GM10847 (cell line): ENCODE measurements around the gene ICE1.

Experiments used
- POLR2A ChIP-seq: IDR thresholded peaks from 2 replicates; pipeline ENCODE4 v1.6.1; 2011; ENCODE audit not compliant: insufficient read length; ENCODE audit errors: extremely low read depth

Gene ICE1, protein sequence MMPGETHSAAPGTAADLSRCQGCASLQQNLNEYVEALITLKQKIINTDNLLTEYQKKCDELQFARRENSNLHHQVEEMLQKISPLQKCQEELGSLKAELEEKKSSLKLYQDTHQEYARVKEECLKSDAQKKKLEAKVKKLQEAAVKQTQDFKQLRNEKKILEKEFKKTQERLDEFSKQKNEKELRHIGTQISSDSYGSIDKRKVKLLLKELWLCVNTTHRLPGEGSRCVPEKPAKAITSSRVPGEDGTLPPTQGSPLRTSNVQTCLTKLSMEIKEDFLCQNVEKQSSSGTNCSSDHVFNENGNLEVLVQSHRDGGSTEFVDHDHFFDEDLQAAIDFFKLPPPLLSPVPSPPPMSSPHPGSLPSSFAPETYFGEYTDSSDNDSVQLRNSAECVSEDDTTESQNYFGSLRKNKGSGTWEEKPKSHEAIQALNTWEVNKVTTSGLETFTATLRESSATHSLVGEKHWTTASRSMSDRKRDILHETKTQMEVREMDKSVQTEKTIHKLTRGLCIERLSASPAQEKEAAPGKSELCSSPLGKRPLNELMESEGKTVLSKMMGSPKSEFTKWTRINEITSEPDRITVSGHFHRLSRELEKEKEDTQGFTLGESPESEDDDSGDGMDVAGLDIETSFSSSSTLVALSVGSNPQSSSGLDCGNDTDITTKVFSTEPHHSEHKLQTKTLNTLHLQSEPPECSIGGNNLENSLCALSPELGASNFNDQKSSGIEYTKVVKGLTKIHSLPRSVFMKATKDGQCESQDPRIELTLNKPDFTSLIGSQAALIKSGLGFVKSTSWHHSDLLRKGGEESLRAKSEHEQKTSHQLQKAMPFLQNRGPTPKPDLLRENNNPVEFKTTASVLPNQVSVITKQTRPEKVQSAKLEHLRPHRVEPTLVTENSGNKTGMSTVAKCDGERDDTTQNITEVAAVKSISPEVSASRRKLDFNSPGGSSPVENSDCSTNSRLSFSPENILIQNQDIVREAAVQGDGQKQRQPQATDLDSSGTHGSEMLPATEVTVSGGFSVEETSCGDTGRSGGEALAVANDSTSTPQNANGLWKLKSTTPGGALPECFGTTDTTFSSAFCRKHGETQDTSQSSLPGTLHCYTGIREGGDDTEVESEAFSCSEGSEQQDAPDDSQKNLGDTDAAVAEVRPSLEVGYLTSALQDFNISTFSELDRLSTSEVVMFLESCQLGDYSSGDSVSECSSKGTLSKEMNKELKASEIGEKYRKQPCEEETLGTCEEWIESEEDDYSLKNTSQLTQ (N-terminal part only)

GRCh38 chr5:5421961-5422818 is at the start of gene ICE1:
Gene ICE1 (plus strand): TSS chr5:5422677. CDS start chr5:5422916, 239 bp downstream.
- peak; percentile 82 for TF ChIP-seq POLR2A

- TF ChIP-seq POLR2A, result no peak
Measured at GRCh38 chr5:5372930-5373329, 49.5 kb upstream of the ICE1 start.

DNA sequence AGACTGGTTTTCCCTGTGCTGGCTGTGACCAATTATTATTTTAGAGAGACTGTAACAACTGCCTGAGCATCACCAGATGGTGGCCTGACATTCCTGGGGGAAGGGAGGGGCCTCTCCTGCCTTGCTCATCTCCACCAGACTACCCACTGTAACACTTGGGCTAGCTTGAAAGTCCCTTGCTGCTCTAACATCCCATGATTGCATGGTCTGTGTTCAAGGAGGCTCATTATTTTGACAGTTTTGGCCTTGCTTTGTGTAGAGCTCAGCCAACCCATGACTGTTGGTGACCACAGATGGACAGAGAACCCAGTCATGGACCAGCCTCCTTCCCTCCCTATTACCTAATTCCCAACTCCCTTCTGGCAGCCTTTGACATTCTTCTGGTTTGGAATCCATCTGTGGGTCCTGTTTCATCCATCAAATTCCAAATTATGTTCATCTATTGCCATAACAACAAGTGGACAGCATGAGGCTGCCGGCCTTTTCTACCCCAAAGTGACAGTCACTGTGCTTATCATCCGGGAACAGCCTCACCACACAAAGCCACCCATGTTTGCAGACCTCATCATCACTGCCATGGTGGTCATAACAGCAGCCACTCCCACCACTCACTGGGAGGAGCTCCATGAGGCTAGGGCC is 49.0 kb upstream of the ICE1 start:
- no peak for TF ChIP-seq POLR2A

DNA sequence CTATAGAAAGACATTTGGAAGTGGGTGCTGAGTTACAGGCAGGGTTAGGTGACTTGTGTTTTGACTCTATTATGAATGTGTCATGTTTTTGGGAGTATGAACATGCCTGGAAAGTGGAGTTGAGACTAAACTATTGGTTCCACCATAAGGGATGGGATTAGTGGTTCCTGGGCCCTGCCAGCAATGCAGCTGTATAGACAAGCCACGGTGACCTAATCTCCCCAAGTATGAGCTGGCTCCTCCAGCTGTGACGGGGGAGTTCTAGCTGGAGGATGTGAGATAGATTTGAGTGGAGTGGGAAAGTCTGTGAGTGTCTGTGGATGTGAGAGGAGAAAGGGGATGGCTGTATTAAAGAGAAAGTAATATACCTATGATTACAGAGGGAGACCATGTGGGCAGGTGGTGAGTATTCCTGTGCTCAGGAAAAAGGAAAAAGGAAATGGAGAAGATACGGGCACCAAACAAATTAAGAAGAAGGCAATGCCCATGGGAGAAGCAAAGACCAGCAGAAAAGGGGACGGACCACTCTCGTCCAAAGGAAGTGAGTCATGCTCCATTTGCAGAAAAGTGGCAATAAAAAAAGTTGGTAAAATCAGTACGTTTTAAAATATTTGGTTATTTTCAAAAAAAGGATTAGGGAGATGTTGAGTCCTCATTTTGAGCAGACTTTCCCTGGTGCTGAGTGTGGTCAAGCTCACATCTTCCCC is 48.3 kb upstream of the ICE1 start:
- no peak for TF ChIP-seq POLR2A

DNA sequence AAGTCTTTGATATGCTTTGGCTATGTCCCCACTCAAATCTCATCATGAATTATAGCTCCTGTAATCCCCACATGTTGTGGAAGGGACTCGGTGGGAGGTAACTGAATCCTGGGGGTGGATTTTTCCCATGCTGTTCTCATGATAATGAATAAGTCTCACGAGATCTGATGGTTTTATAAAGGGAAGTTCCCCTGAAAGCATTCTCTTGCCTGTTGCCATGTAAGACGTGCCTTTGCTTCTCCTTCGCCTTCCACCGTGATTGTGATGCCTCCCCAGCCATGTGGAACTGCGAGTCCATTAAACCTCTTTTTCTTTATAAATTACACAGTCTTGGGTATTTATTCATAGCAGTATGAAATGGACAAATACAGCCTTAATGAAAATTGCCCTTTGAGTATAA is 44.7 kb upstream of the ICE1 start:
- TF ChIP-seq POLR2A, result no peak

DNA sequence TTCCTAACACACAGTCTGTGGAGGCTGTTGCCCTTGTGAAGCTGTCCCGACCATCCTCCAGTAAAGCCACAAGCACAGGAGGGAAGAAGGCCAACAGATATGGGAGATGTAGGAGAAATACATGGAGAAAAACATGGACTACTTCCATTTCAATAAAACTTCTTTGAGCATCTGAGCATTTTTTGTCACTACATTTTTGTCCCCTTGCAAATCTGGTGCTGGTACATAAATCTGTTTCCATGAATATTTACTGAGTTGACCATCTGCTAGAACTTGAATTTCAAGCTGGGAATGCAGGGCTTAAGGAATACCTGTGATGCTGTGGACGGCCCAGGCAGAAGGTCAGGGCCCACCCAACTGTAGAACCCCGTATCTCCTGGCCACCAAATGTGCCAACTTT is 43.9 kb upstream of the ICE1 start:
- TF ChIP-seq POLR2A, result no peak

DNA sequence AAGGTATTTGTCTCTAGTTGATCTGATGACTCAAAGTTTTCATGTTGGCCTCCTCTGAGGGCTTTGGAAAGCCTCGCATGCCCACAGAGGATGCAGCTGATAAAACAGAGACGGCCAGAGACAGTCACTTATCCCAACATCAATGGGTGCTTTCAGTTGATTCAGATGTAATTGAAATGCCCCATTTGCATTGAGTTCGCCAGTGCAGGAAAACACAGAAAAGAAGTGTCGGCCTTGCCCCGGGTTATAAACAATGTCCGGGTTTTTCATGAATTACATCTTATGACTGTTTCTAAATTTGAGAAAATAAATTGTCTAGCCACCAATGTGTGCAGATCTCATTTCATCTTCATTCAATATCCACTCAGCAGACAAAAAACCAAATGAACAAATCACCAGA is 42.2 kb upstream of the ICE1 start:
- TF ChIP-seq POLR2A, result no peak

DNA sequence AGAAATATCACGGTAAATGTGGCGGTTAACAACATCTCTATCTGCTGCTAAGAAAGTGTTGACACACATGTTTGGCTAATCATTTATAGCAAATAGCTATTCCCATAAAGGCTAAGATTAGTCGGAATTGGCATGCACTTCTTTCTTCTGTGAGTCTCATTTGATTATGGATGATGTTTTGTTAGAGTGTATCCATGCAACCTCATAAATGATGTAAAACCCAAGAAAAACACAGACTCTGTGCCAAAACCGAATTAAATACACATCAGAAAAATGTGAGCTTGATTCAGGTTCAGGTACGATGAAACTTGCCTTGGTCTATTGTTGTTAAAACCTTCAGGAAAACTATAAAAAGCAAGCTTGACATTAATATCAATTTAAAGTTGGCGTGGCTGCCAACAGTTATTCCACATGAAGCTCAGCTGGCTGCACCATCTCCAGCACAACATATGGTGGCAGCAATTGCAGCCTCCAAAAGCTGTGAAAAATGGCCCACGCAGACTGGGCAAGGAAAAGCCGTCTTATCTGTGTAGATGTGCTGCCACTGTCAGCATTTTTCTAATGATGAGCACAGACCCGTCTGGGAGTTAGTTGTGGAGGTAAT is 41.1 kb upstream of the ICE1 start:
- no peak for TF ChIP-seq POLR2A

- TF ChIP-seq POLR2A, result no peak
Measured at GRCh38 chr5:5383461-5383860, 39.0 kb upstream of the ICE1 start.

DNA sequence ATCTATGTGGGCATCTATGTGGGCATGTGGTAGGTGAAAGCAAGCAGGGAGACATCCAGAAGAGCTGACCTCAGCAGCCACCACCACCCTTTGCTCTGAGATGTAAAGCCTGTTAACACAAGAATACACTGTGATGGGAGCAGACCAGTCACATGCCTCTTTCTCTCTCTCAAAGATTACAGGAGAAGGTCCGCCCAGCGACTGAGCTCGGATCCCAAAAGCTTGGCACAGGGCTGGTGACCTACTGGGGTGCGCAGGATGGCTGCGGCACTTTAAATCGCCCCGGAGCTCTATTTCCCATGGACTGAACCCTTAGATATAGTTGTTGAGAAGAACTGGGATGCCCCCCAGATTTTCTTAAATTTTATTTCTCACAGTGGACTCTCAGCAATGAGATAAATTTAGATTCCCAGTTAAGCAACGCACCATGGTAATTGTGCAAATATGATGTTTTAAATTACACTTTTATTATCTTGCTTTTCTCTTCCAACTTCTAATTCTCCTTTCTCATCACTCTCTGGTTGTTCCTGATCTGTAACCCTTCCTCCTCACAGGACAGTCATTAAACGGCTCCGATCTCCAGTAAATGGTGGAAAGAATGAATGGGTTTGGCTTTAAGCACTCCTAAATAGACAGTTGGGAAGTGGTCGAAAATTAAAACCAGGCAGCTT is 37.7 kb upstream of the ICE1 start:
- no peak for TF ChIP-seq POLR2A

DNA sequence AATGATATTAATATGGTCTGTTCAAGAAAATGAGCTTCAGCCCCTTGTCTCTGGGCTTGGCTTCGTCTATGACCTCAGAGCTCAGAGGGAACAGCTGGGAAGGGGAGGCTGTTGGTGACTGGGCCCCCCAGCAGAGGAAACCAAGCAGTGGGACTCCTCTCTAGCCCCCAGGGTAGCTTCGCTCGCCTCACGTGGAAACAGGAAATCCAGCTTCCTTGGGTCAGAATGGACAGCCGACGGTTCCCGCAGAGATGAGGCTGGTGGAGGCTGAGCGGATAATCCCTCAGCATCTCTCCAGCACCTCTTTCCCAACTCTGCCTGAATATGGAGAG is 37.2 kb upstream of the ICE1 start:
- TF ChIP-seq POLR2A, result no peak

GRCh38 chr5:5386329-5386728 is 36.1 kb upstream of the ICE1 start:
- TF ChIP-seq POLR2A, result no peak

DNA sequence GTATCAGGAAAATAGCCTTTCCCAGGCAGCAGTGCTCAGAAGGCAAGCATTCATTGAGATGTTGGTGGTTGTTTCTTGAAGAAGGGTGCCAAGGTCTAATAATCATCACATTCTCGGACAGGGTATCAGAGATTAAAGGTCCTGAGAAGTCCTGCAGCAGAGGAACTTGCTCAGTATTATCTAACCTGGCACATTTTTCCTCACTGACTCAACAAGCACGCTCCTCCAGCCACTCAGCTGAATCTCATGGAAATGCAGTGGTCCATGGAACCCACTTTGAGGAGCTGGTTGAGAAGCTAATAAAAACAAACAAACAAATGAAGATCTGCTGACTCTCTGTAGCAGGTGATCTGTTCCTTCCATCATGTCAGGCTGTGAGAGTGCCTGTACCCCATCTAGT is 35.3 kb upstream of the ICE1 start:
- no peak for TF ChIP-seq POLR2A
